PC-9 (cell line): ENCODE data around the gene FNBP1L.

Experiments
- EZH2 ChIP-seq: fragments of 200-600 bp; sonication (generic); IDR thresholded peaks from 2 replicates; pipeline ENCODE4 v1.8.0; 2017; ENCODE audit warnings: antibody characterized with exemption, low read depth
- TF ChIP-seq, protein P1 (sequence below): fragments of 200-600 bp; sonication (generic); conservative IDR thresholded peaks from 2 replicates; pipeline ENCODE4 v1.6.1; 2017; ENCODE audit warnings: mixed run types, antibody characterized with exemption, mild to moderate bottlenecking, moderate library complexity

DNA sequence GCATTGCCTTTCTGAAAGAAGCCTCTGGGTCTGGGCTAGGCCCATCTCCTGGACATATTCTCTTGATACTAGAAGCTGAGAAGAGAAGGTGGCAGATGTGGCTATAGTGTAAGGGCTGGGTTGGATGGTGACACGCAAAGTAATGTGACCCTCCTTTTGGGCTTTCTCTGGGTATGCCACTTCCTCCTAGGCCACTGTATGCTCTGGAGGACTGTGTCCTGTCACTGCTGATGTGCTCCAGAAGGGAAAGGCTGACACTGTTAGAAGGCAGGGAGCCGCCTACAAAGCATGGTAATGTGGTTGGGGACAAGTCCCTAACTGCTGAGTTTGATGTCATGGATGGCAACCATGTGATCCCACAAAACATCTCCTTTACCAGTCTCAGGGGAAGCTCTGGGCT, 121.6 kb downstream of the FNBP1L start:
- TF ChIP-seq EZH2, result no peak
- TF ChIP-seq, protein P1, sequence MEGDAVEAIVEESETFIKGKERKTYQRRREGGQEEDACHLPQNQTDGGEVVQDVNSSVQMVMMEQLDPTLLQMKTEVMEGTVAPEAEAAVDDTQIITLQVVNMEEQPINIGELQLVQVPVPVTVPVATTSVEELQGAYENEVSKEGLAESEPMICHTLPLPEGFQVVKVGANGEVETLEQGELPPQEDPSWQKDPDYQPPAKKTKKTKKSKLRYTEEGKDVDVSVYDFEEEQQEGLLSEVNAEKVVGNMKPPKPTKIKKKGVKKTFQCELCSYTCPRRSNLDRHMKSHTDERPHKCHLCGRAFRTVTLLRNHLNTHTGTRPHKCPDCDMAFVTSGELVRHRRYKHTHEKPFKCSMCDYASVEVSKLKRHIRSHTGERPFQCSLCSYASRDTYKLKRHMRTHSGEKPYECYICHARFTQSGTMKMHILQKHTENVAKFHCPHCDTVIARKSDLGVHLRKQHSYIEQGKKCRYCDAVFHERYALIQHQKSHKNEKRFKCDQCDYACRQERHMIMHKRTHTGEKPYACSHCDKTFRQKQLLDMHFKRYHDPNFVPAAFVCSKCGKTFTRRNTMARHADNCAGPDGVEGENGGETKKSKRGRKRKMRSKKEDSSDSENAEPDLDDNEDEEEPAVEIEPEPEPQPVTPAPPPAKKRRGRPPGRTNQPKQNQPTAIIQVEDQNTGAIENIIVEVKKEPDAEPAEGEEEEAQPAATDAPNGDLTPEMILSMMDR, result no peak
